Small intestine (tissue), 7 donors: Measurements from ENCODE around the gene HRH2. TPM values are rescaled to one million over a fixed set of nuclear protein-coding genes. Genes with fewer than 3 reads are reported as not detected.
A peak's percentile ranks its signal among the peaks of the same experiment; 100 is the strongest.

ENCODE experiments used
- DNase-seq, 2 donors: peaks; one replicate each; pipeline versions ENCODE4 v3.0.0 to v3.0.0-alpha.2; 2013
- FAIRE-seq: peaks from 2 replicates; lab custom pipeline; 2012; peaks lifted over from hg19 to GRCh38; lab: Jason Lieb, UNC
- H3K27ac ChIP-seq, 3 donors: one replicate each; pipeline ENCODE4 v1.5.1; 2013; ENCODE audit warnings: low read length in 2 of 3, mild to moderate bottlenecking in 2 of 3, control low read depth in 1 of 3, inconsistent platforms in 1 of 3, low read depth in 1 of 3, moderate library complexity in 1 of 3
- H3K27me3 ChIP-seq, 3 donors: one replicate each; pipeline ENCODE4 v1.6.1; 2013; ENCODE audit warnings: low read length in 3 of 3, inconsistent platforms in 1 of 3; ENCODE audit not compliant: control insufficient read depth in 3 of 3, insufficient read depth in 3 of 3
- H3K36me3 ChIP-seq, 3 donors: one replicate each; pipeline ENCODE4 v1.6.1; 2013; ENCODE audit warnings: low read length in 3 of 3, inconsistent platforms in 1 of 3, low read depth in 1 of 3, mild to moderate bottlenecking in 1 of 3, moderate library complexity in 1 of 3; ENCODE audit not compliant: control insufficient read depth in 3 of 3, insufficient read depth in 2 of 3
- H3K4me1 ChIP-seq, 3 donors: one replicate each; pipeline ENCODE4 v1.6.1; 2013; ENCODE audit warnings: low read length in 2 of 3, inconsistent platforms in 1 of 3, low read depth in 1 of 3, mild to moderate bottlenecking in 1 of 3, moderate library complexity in 1 of 3; ENCODE audit not compliant: control insufficient read depth in 3 of 3, insufficient read depth in 2 of 3
- H3K4me3 ChIP-seq, 3 donors: one replicate each; pipeline ENCODE4 v1.5.1; 2013; ENCODE audit warnings: low read length in 3 of 3, control low read depth in 1 of 3, inconsistent platforms in 1 of 3, low read depth in 1 of 3, mild to moderate bottlenecking in 1 of 3, moderate library complexity in 1 of 3
- H3K9me3 ChIP-seq, 2 donors: one replicate each; pipeline ENCODE4 v1.6.1; 2013; ENCODE audit warnings: low read depth in 1 of 2, low read length in 1 of 2; ENCODE audit not compliant: control insufficient read depth in 2 of 2, insufficient read depth in 1 of 2
- WGBS, 3 donors: extraction: QIAGEN DNeasy Blood & Tissue Kit; methylation state at CpG; one replicate each; pipeline ENCODE4 v1.1.7; 2013; 5-methylcytosine and 5-hydroxymethylcytosine counted together
- polyA plus RNA-seq, 4 donors: library from polyadenylated mRNA; stranded (reverse) in 3 of 4; unstranded in 1 of 4; fragments of 200-250 nt in 3 of 4; fragments of 120-200 nt in 1 of 4; gene quantifications; one replicate each; pipeline versions ENCODE4 v1.2.1 to v1.2.3, GENCODE V29; 2013
- donor health status: healthy with polysubstance abuse.
- donor health status: control.
- donor health status: control.
- donor health status: Bipolar disorder and iron deficiency.
- donor health status: healthy.

HRH2 gene
- polyA plus RNA-seq, 4 donors = 3.3 to 7.2 (median 6.4) TPM

DNA sequence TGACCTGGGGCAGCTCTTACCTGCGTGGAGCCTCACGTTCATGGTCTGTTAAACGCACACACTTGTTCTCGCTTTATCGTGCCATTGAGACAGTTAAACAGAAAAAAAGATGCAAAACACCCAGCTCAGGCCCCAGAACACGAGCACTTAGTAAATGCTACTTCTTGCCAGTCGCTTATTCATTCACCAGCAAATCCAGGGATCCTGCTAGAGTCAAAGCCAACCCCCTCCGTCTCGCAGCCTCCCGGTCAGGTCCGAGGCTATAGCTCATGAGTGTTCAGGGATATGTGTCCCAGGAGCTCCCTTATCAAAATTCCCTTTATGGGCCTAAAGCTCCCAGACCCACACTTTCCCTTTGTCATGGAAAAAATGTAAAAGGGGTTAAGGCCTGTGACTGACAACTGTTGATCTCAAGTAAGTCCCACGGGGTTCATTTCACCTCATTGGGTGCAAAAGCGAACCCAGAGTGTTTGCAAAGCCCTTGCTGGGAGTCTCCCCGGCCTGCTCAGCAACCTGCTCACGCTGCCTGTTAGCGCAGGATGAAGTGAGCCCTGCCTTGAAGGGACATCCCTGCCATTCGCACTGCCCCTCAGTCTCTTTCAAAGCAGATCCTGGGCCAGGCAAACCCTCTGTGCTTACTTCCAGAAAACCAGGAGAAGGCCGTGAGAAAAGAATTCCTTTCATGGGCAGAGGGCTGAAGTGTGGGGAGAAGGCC, 40.7 kb downstream of the HRH2 start:
- 81 to 92% (median 86%) methylated on average over 18 of the region's 18 CpGs for WGBS, 3 donors
- no peak overlapping the region for H3K27ac ChIP-seq
- no peaks in the 10 kb centered on the region for H3K27me3 ChIP-seq
- DNase-seq (no peak), FAIRE-seq (no peak)
- H3K4me3 ChIP-seq = no peak overlapping the region
- H3K9me3 ChIP-seq = no peaks in the 10 kb centered on the region
- H3K36me3 ChIP-seq = no peaks in the 10 kb centered on the region
- H3K4me1 ChIP-seq = peaks cover 0 to 24% (median 2%) of the 10 kb centered on the region in 3 donors

DNA sequence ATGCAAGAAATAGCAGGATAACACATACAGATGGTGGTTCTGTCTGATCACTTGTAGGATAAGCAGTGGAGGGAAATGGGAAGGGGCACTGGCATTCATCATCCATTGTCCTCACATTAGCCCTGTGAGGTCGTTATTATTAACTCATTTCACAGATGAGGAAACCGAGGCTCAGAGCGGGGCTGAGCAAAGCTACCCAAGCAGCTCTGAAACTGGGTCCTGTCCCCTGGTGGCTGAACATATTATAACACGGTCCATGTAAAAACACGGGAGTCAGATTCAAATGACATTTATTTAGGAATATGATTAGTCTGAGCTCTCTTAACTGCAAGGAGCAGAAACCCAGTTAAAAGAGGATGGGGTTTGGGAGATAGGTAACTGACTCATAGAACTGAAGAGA, 43.1 kb downstream of the HRH2 start:
- H3K9me3 ChIP-seq = no peaks in the 10 kb centered on the region
- DNase-seq (no peak), FAIRE-seq (no peak)
- H3K4me3 ChIP-seq = no peak overlapping the region
- no peaks in the 10 kb centered on the region for H3K27me3 ChIP-seq
- 82 to 85% (median 83%) methylated on average over 5 of the region's 5 CpGs for WGBS, 3 donors
- peaks cover 0 to 9% (median 0%) of the 10 kb centered on the region in 3 donors for H3K4me1 ChIP-seq
- H3K36me3 ChIP-seq = no peaks in the 10 kb centered on the region
- H3K27ac ChIP-seq = no peak overlapping the region

DNA sequence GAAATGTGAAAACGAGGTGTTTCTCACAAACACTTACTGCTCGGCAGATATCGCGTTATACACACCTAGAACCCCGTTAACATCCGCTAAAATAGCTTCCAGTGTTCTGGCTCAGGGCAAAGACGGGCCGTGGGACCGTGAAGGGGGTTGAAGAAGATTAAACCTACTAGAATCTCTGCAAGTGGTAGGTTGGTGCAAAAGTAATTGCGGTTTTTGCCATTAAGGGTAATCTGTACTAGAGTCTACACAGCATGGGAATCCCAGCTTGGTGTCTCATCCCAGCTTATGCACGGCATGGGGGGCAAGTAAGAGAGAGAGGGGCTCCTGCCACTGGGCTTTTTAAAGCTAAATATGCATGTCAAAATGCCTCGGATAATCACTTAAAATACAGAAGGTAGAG, 43.9 kb downstream of the HRH2 start:
- no peak for FAIRE-seq
- WGBS, 3 donors = 88 to 93% (median 90%) methylated on average over 12 of the region's 12 CpGs
- H3K4me3 ChIP-seq = no peak overlapping the region

DNA sequence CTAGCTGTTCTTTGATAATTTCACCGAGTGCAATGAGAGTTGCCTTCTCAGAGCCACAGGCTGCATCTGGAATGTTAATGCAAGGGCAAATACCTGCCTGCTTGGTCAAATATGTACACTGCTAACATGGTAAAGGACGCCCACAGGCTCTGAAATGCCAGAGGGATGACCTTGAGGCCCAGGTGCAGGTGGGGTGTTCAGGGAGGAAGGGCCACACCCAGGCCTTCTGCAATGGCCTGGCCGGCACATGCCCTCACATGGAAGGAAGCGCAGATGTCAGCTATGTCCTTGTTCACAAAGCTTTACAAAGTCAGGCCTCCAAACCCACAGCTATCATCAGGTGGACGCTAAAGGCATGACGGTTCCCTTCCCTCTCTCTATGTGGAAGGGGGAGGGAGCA, 48.6 kb downstream of the HRH2 start:
- no peak for FAIRE-seq
- peak; percentile 31 to 55 for DNase-seq
- no peaks in the 10 kb centered on the region for H3K36me3 ChIP-seq
- 68 to 78% (median 73%) methylated on average over 6 of the region's 6 CpGs for WGBS, 3 donors
- no peak overlapping the region for H3K27ac ChIP-seq
- no peaks in the 10 kb centered on the region for H3K27me3 ChIP-seq
- H3K4me1 ChIP-seq = no peaks in the 10 kb centered on the region
- no peaks in the 10 kb centered on the region for H3K9me3 ChIP-seq
- H3K4me3 ChIP-seq = no peak overlapping the region

More for the DNA sequence above, 43.9 kb downstream of the HRH2 start:
- Histone ChIP-seq H3K9me3 (no peaks in the 10 kb centered on the region), H3K36me3 (no peaks in the 10 kb centered on the region), H3K4me1 (peaks cover 0 to 1% (median 0%) of the 10 kb centered on the region in 3 donors), H3K27me3 (no peaks in the 10 kb centered on the region), H3K27ac (no peak overlapping the region)
- no peak for DNase-seq

DNA sequence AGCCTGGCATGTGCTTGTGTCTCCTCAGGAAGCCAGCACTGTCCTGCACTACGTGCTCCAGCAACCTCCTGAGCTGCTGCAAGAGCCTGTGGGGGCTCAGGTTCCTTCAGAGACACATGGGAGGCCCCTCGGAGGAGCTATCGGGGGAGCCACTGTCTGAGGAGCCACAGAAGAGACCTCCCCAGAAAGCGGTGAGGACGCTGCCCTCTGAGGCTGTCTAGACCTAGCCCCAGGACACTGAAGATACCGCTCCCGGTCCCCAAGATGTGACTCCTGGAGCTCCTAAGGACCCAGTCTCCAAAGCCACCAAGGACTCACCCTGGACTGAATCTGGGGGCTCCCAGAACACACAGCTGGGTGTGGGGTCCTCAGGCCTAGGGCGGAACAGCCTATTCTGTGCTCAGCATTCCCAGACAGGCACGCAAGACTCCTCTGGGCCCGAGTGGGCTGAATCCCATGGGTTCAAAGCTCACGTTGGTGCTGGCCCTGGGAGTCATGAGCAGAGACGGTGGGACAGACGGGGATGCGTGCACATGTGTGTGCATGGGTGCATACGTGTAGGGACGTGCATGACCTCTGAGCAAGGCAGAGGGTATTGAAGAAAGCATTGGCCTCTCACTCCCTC, 50.0 kb downstream of the HRH2 start:
- H3K27me3 ChIP-seq = peaks cover 0 to 1% (median 0%) of the 10 kb centered on the region in 3 donors
- no peak overlapping the region for H3K27ac ChIP-seq
- WGBS, 3 donors = 91 to 94% (median 91%) methylated on average over 16 of the region's 16 CpGs

DNA sequence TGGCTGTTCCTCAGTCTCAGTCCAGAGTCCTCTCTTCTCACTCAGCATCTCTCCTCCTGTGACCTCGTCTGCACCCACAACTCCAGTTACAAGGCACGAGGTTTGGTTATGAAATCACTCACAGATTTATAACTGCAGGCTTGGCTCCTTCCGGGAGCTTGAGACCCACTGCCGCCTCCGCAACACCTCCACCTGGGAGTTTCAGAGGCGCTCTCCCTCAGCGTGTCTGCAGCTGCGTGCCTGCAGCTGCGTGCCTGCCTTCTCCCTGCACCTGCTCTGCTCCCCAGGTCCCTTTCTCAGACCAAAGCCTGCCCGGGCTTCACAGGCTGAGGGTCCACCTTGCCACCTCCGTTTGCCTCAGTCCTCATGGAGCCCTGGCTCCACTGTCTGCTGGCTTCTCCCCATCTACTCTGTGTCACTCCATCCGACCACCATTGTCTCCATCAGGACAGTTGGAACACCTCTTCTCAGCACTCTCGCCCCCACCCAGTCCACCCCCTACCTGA, 51.5 kb downstream of the HRH2 start:
- 72 to 73% (median 73%) methylated on average over 13 of the region's 13 CpGs for WGBS, 3 donors
- DNase-seq = peak in 1 of 2 donors; percentile 67
- Histone ChIP-seq H3K36me3 (no peaks in the 10 kb centered on the region), H3K27me3 (peaks cover 0 to 1% (median 0%) of the 10 kb centered on the region in 3 donors), H3K4me1 (no peaks in the 10 kb centered on the region), H3K4me3 (no peak overlapping the region), H3K27ac (no peak overlapping the region), H3K9me3 (peaks cover 0 to 6% of the 10 kb centered on the region in 2 donors)
- FAIRE-seq = no peak

More for the DNA sequence above, 50.0 kb downstream of the HRH2 start:
- FAIRE-seq (no peak), DNase-seq (no peak)
- no peaks in the 10 kb centered on the region for H3K4me1 ChIP-seq
- no peak overlapping the region for H3K4me3 ChIP-seq
- H3K36me3 ChIP-seq = no peaks in the 10 kb centered on the region
- H3K9me3 ChIP-seq = no peaks in the 10 kb centered on the region

DNA sequence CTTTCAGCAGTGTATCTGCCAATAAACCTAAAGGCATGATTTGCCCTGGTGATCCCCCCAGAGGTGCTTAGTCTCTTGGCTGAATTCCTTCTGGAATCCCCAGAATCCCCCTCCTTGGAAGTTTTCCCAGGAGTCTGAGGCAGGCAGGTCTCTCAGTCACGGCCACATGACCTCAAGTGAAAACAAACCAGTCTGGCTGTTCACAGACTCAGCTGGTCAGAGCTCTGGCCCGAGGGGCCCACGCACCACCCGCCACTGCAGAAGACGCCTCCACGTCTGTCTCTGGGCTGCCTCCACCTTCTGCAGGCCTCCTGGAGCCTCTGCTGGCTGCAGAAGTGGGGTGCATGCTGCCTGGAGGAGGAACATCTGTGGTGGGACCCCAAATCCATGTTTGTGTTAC, 52.5 kb downstream of the HRH2 start:
- no peaks in the 10 kb centered on the region for H3K4me1 ChIP-seq
- WGBS, 3 donors = 71 to 83% (median 74%) methylated on average over 6 of the region's 6 CpGs
- no peaks in the 10 kb centered on the region for H3K36me3 ChIP-seq
- H3K27me3 ChIP-seq = peaks cover 0 to 1% (median 0%) of the 10 kb centered on the region in 3 donors
- peaks cover 0 to 10% of the 10 kb centered on the region in 2 donors for H3K9me3 ChIP-seq
- H3K4me3 ChIP-seq = no peak overlapping the region
- FAIRE-seq (no peak), DNase-seq (no peak)
- no peak overlapping the region for H3K27ac ChIP-seq

DNA sequence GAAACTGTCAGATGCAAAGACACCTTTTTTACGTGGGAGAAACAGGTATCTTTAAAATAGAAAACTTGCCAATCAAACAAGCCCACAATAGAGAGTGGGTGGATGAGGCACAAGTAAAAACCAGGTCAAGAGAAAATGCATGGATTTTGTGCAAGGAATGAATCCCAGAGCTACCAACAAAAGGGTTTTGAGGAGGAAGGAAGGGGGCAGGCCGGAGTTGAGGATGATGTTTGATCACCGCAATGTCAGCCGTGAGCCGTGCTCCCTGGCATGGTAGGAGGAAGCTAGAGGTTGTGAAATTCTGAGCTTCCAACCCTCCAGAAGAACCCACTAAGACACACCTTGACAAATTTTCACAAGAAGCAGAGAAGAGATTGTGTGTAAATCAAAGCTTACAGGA, 53.2 kb downstream of the HRH2 start:
- no peak for DNase-seq

More for the DNA sequence above, 53.2 kb downstream of the HRH2 start:
- peaks cover 0 to 11% of the 10 kb centered on the region in 2 donors for H3K9me3 ChIP-seq
- no peaks in the 10 kb centered on the region for H3K36me3 ChIP-seq
- H3K4me1 ChIP-seq = no peaks in the 10 kb centered on the region
- H3K27me3 ChIP-seq = peaks cover 0 to 1% (median 0%) of the 10 kb centered on the region in 3 donors
- 76 to 87% (median 77%) methylated on average over 5 of the region's 5 CpGs for WGBS, 3 donors
- no peak overlapping the region for H3K27ac ChIP-seq
- H3K4me3 ChIP-seq = no peak overlapping the region
- no peak for FAIRE-seq
